Astrocyte (in vitro differentiated cells and primary cell): ENCODE data around the gene WDR37. TPM values are rescaled to one million over a fixed set of nuclear protein-coding genes. Genes with fewer than 3 reads are reported as not detected.
A peak's percentile ranks its signal among the peaks of the same experiment; 100 is the strongest.

Experiments
- DNase-seq: peaks from one replicate; pipeline ENCODE4 v3.0.0-alpha.2; 2010; ENCODE audit warnings: low read depth
- FAIRE-seq: peaks from 2 replicates; lab custom pipeline; 2011; peaks lifted over from hg19 to GRCh38; lab: Jason Lieb, UNC
- H2AFZ ChIP-seq: 2 replicates; pipeline ENCODE4 v1.6.0; 2012; ENCODE audit warnings: low read depth, low read length, inconsistent platforms
- H3K27ac ChIP-seq: 2 replicates; pipeline ENCODE4 v1.5.1; 2011; ENCODE audit warnings: low read depth, low read length, inconsistent platforms
- H3K27me3 ChIP-seq: 2 replicates; pipeline ENCODE4 v1.6.0; 2011; ENCODE audit warnings: low read length, inconsistent platforms; ENCODE audit not compliant: insufficient read depth
- H3K36me3 ChIP-seq: 2 replicates; pipeline ENCODE4 v1.5.1; 2011; ENCODE audit warnings: low read length, inconsistent platforms; ENCODE audit not compliant: insufficient read depth
- H3K4me1 ChIP-seq: 2 replicates; pipeline ENCODE4 v1.5.1; 2011; ENCODE audit warnings: low read length, inconsistent platforms; ENCODE audit not compliant: insufficient read depth
- H3K4me2 ChIP-seq: 2 replicates; pipeline ENCODE4 v1.6.0; 2012; ENCODE audit warnings: low read length, inconsistent platforms
- H3K4me3 ChIP-seq: 2 replicates; pipeline ENCODE4 v1.5.1; 2011; ENCODE audit warnings: low read depth, mild to moderate bottlenecking, low read length, inconsistent platforms; ENCODE audit not compliant: insufficient read depth
- H3K79me2 ChIP-seq: 2 replicates; pipeline ENCODE4 v1.6.0; 2012; ENCODE audit warnings: mild to moderate bottlenecking, low read length, inconsistent platforms; ENCODE audit not compliant: insufficient read depth
- H3K9ac ChIP-seq: 2 replicates; pipeline ENCODE4 v1.6.0; 2012; ENCODE audit warnings: mild to moderate bottlenecking, low read length, inconsistent platforms
- H3K9me3 ChIP-seq: 2 replicates; pipeline ENCODE4 v1.5.1; 2012; ENCODE audit warnings: low read depth, mild to moderate bottlenecking, low read length, inconsistent platforms; ENCODE audit not compliant: insufficient read depth
- H4K20me1 ChIP-seq: 2 replicates; pipeline ENCODE4 v1.6.0; 2012; ENCODE audit warnings: low read length, inconsistent platforms; ENCODE audit not compliant: insufficient read depth
- H3K27ac Mint-ChIP-seq: one replicate; pipeline ENCODE4 v1.8.0; 2021; ENCODE audit warnings: mild to moderate bottlenecking, mixed read lengths; ENCODE audit not compliant: unreplicated experiment
- H3K27me3 Mint-ChIP-seq: one replicate; pipeline ENCODE4 v1.8.0; 2021; ENCODE audit warnings: low read depth, mixed read lengths; ENCODE audit not compliant: unreplicated experiment
- H3K36me3 Mint-ChIP-seq: one replicate; pipeline ENCODE4 v1.8.0; 2021; ENCODE audit warnings: low read depth, mixed read lengths; ENCODE audit not compliant: unreplicated experiment
- H3K4me1 Mint-ChIP-seq: one replicate; pipeline ENCODE4 v1.8.0; 2021; ENCODE audit warnings: low read depth, mixed read lengths; ENCODE audit not compliant: unreplicated experiment
- H3K4me3 Mint-ChIP-seq: one replicate; pipeline ENCODE4 v1.8.0; 2021; ENCODE audit warnings: mild to moderate bottlenecking, moderate library complexity, mixed read lengths; ENCODE audit not compliant: unreplicated experiment
- H3K9me3 Mint-ChIP-seq: one replicate; pipeline ENCODE4 v1.8.0; 2021; ENCODE audit warnings: mild to moderate bottlenecking, mixed read lengths; ENCODE audit not compliant: unreplicated experiment
- EZH2 ChIP-seq: IDR thresholded peaks from 2 replicates; pipeline ENCODE4 v1.6.1; 2012; ENCODE audit warnings: mild to moderate bottlenecking, low read length, inconsistent platforms; ENCODE audit not compliant: insufficient read depth
- total RNA-seq: library from RNA; stranded (reverse); gene quantifications from 2 replicates; pipeline ENCODE4 v1.2.1, GENCODE V29; 2021
- TF ChIP-seq, protein P1 (sequence below): IDR thresholded peaks from 2 replicates; pipeline ENCODE4 v1.5.1; 2011; ENCODE audit warnings: low read depth, mild to moderate bottlenecking, inconsistent platforms, low read length, moderate library complexity; ENCODE audit not compliant: insufficient read depth

Gene WDR37
- total RNA-seq, 1 donor from 2014 or later: 22.8 TPM

DNA sequence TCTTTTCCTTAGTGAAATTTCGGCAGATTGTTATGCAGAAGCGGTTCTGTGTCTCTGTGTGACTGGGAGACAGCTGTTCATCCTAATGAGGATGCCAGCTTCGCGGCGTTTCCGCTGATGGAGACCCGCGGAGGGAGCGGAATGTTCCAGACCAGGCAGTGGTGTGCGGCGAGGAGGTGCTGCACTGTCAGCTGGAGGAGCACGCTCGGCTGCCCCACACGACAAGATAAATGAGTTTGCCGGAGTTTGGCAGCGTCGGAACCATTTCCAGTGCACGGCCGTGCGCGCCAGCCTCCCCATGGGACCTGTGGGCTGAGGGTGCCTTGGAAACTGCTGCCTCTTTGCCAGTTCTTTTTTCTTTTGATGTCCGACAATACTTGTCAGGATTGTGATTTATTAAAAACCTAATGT, 64.6 kb downstream of the WDR37 start:
- no peak overlapping the region for H2AFZ ChIP-seq
- peak; percentile 31 for DNase-seq
- Mint-ChIP-seq H3K4me3 (no peak overlapping the region), H3K9me3 (no peaks in the 10 kb centered on the region), H3K4me1 (no peaks in the 10 kb centered on the region), H3K27me3 (no peaks in the 10 kb centered on the region), H3K27ac (no peak overlapping the region), H3K36me3 (peaks cover 43% of the 10 kb centered on the region)
- peaks cover 14% of the 10 kb centered on the region for H3K36me3 ChIP-seq
- no peaks in the 10 kb centered on the region for H3K79me2 ChIP-seq
- no peak overlapping the region for H3K9ac ChIP-seq
- FAIRE-seq: no peak
- TF ChIP-seq EZH2: no peak
- TF ChIP-seq, protein P1, sequence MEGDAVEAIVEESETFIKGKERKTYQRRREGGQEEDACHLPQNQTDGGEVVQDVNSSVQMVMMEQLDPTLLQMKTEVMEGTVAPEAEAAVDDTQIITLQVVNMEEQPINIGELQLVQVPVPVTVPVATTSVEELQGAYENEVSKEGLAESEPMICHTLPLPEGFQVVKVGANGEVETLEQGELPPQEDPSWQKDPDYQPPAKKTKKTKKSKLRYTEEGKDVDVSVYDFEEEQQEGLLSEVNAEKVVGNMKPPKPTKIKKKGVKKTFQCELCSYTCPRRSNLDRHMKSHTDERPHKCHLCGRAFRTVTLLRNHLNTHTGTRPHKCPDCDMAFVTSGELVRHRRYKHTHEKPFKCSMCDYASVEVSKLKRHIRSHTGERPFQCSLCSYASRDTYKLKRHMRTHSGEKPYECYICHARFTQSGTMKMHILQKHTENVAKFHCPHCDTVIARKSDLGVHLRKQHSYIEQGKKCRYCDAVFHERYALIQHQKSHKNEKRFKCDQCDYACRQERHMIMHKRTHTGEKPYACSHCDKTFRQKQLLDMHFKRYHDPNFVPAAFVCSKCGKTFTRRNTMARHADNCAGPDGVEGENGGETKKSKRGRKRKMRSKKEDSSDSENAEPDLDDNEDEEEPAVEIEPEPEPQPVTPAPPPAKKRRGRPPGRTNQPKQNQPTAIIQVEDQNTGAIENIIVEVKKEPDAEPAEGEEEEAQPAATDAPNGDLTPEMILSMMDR: no peak
- H4K20me1 ChIP-seq: peaks cover 42% of the 10 kb centered on the region
- H3K4me3 ChIP-seq: no peak overlapping the region
- H3K27ac ChIP-seq: no peak overlapping the region
- no peaks in the 10 kb centered on the region for H3K4me1 ChIP-seq
- no peaks in the 10 kb centered on the region for H3K27me3 ChIP-seq
- no peak overlapping the region for H3K4me2 ChIP-seq
- no peaks in the 10 kb centered on the region for H3K9me3 ChIP-seq

DNA sequence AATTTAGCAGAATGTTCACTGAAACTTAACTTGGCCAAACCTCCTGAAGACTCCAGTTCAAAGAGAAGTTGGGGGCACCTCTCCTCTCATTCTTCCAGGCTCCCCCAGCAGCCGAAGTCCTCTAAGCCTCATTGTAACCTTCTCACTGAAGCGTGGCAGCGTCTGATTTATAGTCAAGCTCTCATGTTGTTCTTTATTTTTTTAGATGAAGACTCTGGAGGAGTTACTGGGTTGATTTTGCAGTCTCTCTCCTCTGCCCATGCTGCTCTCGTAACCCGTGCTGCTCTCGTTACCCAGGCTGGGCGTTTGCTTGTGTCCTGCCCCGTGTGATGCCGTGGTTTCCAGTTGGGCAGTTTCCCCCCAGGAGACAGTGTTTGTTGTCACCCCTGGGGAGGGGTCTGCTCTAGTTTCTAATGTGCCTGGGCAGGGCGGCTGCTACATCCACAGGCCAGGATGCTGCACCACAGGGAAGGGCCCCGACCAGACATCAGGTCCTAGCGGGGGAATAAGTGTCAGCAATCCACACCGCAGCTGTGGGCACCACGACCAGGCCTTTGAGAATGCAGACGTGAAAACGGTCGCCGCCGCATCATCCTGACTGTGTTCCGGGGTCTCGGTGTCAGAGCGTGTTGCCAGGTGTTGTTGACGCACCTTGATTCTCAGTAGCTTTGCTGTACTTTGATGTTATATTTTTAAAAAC, 65.2 kb downstream of the WDR37 start:
- Mint-ChIP-seq H3K4me3 (no peak overlapping the region), H3K27ac (no peak overlapping the region), H3K27me3 (no peaks in the 10 kb centered on the region), H3K4me1 (no peaks in the 10 kb centered on the region), H3K9me3 (no peaks in the 10 kb centered on the region), H3K36me3 (peaks cover 41% of the 10 kb centered on the region)
- Histone ChIP-seq H3K79me2 (no peaks in the 10 kb centered on the region), H2AFZ (no peak overlapping the region), H3K4me2 (no peak overlapping the region), H3K9me3 (no peaks in the 10 kb centered on the region), H3K36me3 (peaks cover 14% of the 10 kb centered on the region), H3K27ac (no peak overlapping the region), H4K20me1 (peaks cover 37% of the 10 kb centered on the region), H3K4me1 (no peaks in the 10 kb centered on the region), H3K4me3 (no peak overlapping the region), H3K9ac (no peak overlapping the region), H3K27me3 (no peaks in the 10 kb centered on the region)
- FAIRE-seq (no peak), DNase-seq (no peak)
- no peak for TF ChIP-seq EZH2
- TF ChIP-seq, protein P1: no peak

DNA sequence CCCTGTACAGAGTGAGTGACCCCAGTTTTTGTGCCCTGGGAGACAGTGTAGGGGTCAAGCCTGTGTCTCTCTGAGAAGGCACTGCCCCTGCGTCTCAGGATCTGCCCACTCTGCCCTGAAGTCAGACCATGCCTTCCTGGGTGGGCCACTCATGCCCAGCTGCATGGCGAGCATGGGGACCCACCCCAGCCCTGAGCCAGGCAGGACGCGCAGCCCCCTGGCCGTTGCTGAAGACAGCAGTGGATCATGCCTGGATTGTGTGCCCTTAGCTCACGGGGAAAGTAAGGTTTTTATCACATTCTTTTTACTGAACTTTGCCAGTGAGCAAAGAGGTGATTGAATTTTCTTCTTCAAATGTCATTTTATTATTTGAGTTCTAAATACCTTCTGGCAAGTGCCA, 66.2 kb downstream of the WDR37 start:
- Mint-ChIP-seq H3K36me3 (peaks cover 39% of the 10 kb centered on the region), H3K4me1 (no peaks in the 10 kb centered on the region), H3K27ac (no peak overlapping the region), H3K4me3 (no peak overlapping the region), H3K27me3 (no peaks in the 10 kb centered on the region), H3K9me3 (no peaks in the 10 kb centered on the region)
- no peak overlapping the region for H3K4me2 ChIP-seq
- no peaks in the 10 kb centered on the region for H3K79me2 ChIP-seq
- no peaks in the 10 kb centered on the region for H3K27me3 ChIP-seq
- no peaks in the 10 kb centered on the region for H3K4me1 ChIP-seq
- H2AFZ ChIP-seq: no peak overlapping the region
- H3K9ac ChIP-seq: no peak overlapping the region
- FAIRE-seq (no peak), DNase-seq (no peak)
- H3K36me3 ChIP-seq: peaks cover 14% of the 10 kb centered on the region
- no peak for TF ChIP-seq EZH2
- TF ChIP-seq, protein P1: no peak
- H4K20me1 ChIP-seq: peaks cover 31% of the 10 kb centered on the region
- no peak overlapping the region for H3K4me3 ChIP-seq
- no peaks in the 10 kb centered on the region for H3K9me3 ChIP-seq
- H3K27ac ChIP-seq: no peak overlapping the region
